ENCODE measurements around the gene RAB11FIP3. TPM values are rescaled to one million over a fixed set of nuclear protein-coding genes. Genes with fewer than 3 reads are reported as not detected.
A peak's percentile ranks its signal among the peaks of the same experiment; 100 is the strongest.

The RAB11FIP3 gene
- total and polyA plus RNA-seq, 2 of the 13 experiments (the other 11 are each of a cell fraction or from before 2014, with no cell fraction given) = 34.3 to 57.6 TPM

GRCh38 chr16:519841-520687 lies 94.6 kb downstream of the RAB11FIP3 start:
- 0 out of 2 replicates have a peak, but pooled peaks have one; percentile 24 for TF ChIP-seq ZNF891 (CRISPR knock-in tag; IDR thresholded peaks at IDR 0.05)
- TF ChIP-seq, protein P1, sequence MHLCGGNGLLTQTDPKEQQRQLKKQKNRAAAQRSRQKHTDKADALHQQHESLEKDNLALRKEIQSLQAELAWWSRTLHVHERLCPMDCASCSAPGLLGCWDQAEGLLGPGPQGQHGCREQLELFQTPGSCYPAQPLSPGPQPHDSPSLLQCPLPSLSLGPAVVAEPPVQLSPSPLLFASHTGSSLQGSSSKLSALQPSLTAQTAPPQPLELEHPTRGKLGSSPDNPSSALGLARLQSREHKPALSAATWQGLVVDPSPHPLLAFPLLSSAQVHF (CRISPR knock-in tag; IDR thresholded peaks at IDR 0.05) = no peak
- TF ChIP-seq SNAI1 (CRISPR knock-in tag; IDR thresholded peaks at IDR 0.05; ENCODE audit: borderline replicate concordance) = no peak
- TF ChIP-seq, protein P2, sequence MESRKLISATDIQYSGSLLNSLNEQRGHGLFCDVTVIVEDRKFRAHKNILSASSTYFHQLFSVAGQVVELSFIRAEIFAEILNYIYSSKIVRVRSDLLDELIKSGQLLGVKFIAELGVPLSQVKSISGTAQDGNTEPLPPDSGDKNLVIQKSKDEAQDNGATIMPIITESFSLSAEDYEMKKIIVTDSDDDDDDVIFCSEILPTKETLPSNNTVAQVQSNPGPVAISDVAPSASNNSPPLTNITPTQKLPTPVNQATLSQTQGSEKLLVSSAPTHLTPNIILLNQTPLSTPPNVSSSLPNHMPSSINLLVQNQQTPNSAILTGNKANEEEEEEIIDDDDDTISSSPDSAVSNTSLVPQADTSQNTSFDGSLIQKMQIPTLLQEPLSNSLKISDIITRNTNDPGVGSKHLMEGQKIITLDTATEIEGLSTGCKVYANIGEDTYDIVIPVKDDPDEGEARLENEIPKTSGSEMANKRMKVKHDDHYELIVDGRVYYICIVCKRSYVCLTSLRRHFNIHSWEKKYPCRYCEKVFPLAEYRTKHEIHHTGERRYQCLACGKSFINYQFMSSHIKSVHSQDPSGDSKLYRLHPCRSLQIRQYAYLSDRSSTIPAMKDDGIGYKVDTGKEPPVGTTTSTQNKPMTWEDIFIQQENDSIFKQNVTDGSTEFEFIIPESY (CRISPR knock-in tag; IDR thresholded peaks at IDR 0.05) = peak; percentile 39; the same call in 1 of the 2 replicates
- no peak for TF ChIP-seq SPEN (CRISPR knock-in tag; IDR thresholded peaks at IDR 0.05; ENCODE audit: low read depth)
- TF ChIP-seq ZBTB2 (CRISPR knock-in tag; IDR thresholded peaks at IDR 0.05; ENCODE audit: low read depth) = no peak
- TF ChIP-seq PTBP1 (IDR thresholded peaks at IDR 0.05; ENCODE audit: low read depth, low read length, poor library complexity, severe bottlenecking) = no peak
- TF ChIP-seq AGO2 (optimal IDR thresholded peaks at IDR 0.05; ENCODE audit: low read depth, low read length) = peak; percentile 85
- TF ChIP-seq ZIK1 (CRISPR knock-in tag; IDR thresholded peaks at IDR 0.05; ENCODE audit: borderline replicate concordance, low read depth) = no peak
- TF ChIP-seq, protein P3, sequence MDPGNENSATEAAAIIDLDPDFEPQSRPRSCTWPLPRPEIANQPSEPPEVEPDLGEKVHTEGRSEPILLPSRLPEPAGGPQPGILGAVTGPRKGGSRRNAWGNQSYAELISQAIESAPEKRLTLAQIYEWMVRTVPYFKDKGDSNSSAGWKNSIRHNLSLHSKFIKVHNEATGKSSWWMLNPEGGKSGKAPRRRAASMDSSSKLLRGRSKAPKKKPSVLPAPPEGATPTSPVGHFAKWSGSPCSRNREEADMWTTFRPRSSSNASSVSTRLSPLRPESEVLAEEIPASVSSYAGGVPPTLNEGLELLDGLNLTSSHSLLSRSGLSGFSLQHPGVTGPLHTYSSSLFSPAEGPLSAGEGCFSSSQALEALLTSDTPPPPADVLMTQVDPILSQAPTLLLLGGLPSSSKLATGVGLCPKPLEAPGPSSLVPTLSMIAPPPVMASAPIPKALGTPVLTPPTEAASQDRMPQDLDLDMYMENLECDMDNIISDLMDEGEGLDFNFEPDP (CRISPR knock-in tag; conservative IDR thresholded peaks at IDR 0.05) = no peak
- TF ChIP-seq NFRKB (IDR thresholded peaks at IDR 0.05) = no peak
- Histone ChIP-seq H3K36me3 (replicated peaks in 1 of 2; ENCODE audit: control insufficient read depth in 1 of 2, insufficient read depth in 2 of 2, low read length in 2 of 2) (peaks cover 20 to 49% of the 10 kb centered on the region in 2 experiments; a peak in 4 of 5 replicates), H3K4me1 (ENCODE audit: insufficient read depth, low read length) (peaks cover 13% of the 10 kb centered on the region), H2AFZ (ENCODE audit: low read length) (no peak overlapping the region), H3K4me2 (ENCODE audit: low read depth, low read length) (no peak overlapping the region), H3K79me2 (ENCODE audit: insufficient read depth, low read length) (no peaks in the 10 kb centered on the region), H3K27me3 (ENCODE audit: control insufficient read depth in 1 of 2, insufficient read depth in 2 of 2, low read length in 2 of 2) (no peaks in the 10 kb centered on the region), H3K27ac (ENCODE audit: extremely low read length, insufficient read depth, low read length) (no peak overlapping the region), H4K20me1 (ENCODE audit: insufficient read depth, low read length) (no peaks in the 10 kb centered on the region), H3K4me3 (replicated peaks in 1 of 3; ENCODE audit: insufficient read depth in 1 of 3, low read depth in 2 of 3, low read length in 3 of 3) (no peak overlapping the region), H3K9ac (ENCODE audit: insufficient read depth, low read depth, low read length) (no peak overlapping the region), H3K9me3 (ENCODE audit: low read length) (no peaks in the 10 kb centered on the region)
- DNase-seq (ENCODE audit: low spot score) (no peak), FAIRE-seq (no peak), ATAC-seq (no peak)
- POLR2A ChIA-PET = interaction anchor here (0.6 to 2.1 kb wide), 5 partner anchors 11 to 18 kb away, joined by 3 to 8 read pairs (median 3); no protein-coding TSS in a partner anchor
- 97% methylated on average over 13 of the region's 35 CpGs for WGBS (ENCODE audit: low lambda C conversion rate)
- in situ Hi-C loops (cut with HindIII; ENCODE audit: extremely low pct_ligation_motif_present, low pct_unique_long_range_greater_than_20kb) = no loop called here
- no TSS peak for BruUV-seq (replicated peaks)
- CTCF ChIA-PET (ENCODE audit: low intra/inter-chr PET ratio, low total read pairs) = no interaction called here
- intact Hi-C loops (cut with micrococcal nuclease; ENCODE audit: unreplicated experiment) = no loop called here
